Immature natural killer cell (primary cell): ENCODE results near the gene SPDL1. TPM values are rescaled to one million over a fixed set of nuclear protein-coding genes. Genes with fewer than 3 reads are reported as not detected.

Experiments used
- DNase-seq, 3 donors: peaks; one replicate each; pipeline ENCODE4 v3.0.0; 2022; ENCODE audit warnings: mixed read lengths in 1 of 3
- H3K27ac Mint-ChIP-seq, 6 donors: one replicate each; pipeline ENCODE4 v1.8.0; 2020; ENCODE audit warnings: mixed read lengths in 6 of 6, mild to moderate bottlenecking in 5 of 6, inconsistent platforms in 4 of 6, moderate library complexity in 3 of 6
- H3K27me3 Mint-ChIP-seq, 3 donors: one replicate each; pipeline ENCODE4 v1.8.0; 2020 to 2021; ENCODE audit warnings: low read depth in 3 of 3, mild to moderate bottlenecking in 3 of 3, mixed read lengths in 3 of 3, moderate library complexity in 3 of 3, inconsistent platforms in 1 of 3
- H3K36me3 Mint-ChIP-seq, 3 donors: one replicate each; pipeline ENCODE4 v1.8.0; 2020; ENCODE audit warnings: mixed read lengths in 3 of 3, inconsistent platforms in 2 of 3, mild to moderate bottlenecking in 2 of 3
- H3K4me1 Mint-ChIP-seq, 2 donors: one replicate each; pipeline ENCODE4 v1.8.0; 2020; ENCODE audit warnings: inconsistent platforms in 2 of 2, mild to moderate bottlenecking in 2 of 2, mixed read lengths in 2 of 2, moderate library complexity in 1 of 2
- H3K4me3 Mint-ChIP-seq, 5 donors: one replicate each; pipeline ENCODE4 v1.8.0; 2020; ENCODE audit warnings: mild to moderate bottlenecking in 5 of 5, mixed read lengths in 5 of 5, inconsistent platforms in 3 of 5, moderate library complexity in 3 of 5
- H3K9me3 Mint-ChIP-seq, 6 donors: one replicate each; pipeline ENCODE4 v1.8.0; 2020; ENCODE audit warnings: mild to moderate bottlenecking in 6 of 6, mixed read lengths in 6 of 6, inconsistent platforms in 4 of 6, moderate library complexity in 3 of 6
- polyA plus RNA-seq, 3 donors: library from polyadenylated mRNA; unstranded; fragments of 300-500 nt; fragmentation: Illumina TruSeq; gene quantifications; one replicate each; pipeline ENCODE4 v1.2.3, GENCODE V29; 2021

Gene SPDL1
- polyA plus RNA-seq, 3 donors from 2014 or later, result 5.6 to 15.1 TPM; not detected in 1

DNA sequence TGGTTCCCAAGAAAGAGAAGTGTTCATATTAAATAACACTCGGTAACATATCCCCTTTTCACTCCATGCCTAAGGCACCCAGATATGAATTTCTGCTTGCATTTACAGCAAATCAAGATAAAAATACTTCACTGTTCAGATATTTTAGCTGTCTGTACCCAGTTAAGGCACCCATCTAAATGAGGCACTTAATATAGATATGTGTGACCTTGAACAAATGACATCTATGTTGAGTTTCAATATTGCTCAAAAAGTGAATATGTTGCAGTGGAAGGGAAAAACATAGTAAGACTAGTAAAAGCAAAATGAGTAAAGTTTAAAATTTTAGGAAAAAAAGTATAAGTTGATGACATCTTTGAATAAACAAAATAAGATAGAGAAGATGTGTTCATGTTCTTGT lies 32.4 kb upstream of the SPDL1 start:
- Mint-ChIP-seq H3K36me3 (no peaks in the 10 kb centered on the region), H3K27ac (no peak overlapping the region)

DNA sequence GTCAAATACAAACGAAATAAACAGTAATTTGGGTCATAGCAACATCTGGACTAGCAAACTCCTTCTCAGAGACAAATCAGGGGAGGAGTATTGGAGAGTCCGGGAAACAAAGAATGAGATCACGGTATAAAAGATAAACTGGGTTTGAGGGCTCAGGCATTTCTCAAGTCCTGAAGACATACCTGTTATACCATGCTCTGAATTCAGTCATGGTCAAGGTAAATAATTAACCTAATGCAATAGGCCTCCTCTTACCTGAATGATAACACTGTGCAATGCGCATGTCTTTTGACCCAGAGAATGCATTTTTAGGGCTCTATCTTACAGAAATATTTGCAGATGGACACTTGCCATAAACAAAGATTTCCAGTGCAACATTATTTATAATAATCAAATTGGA lies 31.9 kb upstream of the SPDL1 start:
- no peak overlapping the region for H3K4me3 Mint-ChIP-seq
- H3K27me3 Mint-ChIP-seq, result peaks cover 3 to 25% (median 20%) of the 10 kb centered on the region in 3 donors
- no peak for DNase-seq
- no peaks in the 10 kb centered on the region for H3K4me1 Mint-ChIP-seq
- peaks cover 0 to 5% (median 0%) of the 10 kb centered on the region in 6 donors for H3K9me3 Mint-ChIP-seq
- H3K36me3 Mint-ChIP-seq, result no peaks in the 10 kb centered on the region
- no peak overlapping the region for H3K27ac Mint-ChIP-seq

More for the DNA sequence above, 32.4 kb upstream of the SPDL1 start:
- Mint-ChIP-seq H3K9me3 (peaks cover 0 to 5% (median 0%) of the 10 kb centered on the region in 6 donors), H3K27me3 (peaks cover 3 to 29% (median 18%) of the 10 kb centered on the region in 3 donors), H3K4me3 (no peak overlapping the region), H3K4me1 (no peaks in the 10 kb centered on the region)
- no peak for DNase-seq

DNA sequence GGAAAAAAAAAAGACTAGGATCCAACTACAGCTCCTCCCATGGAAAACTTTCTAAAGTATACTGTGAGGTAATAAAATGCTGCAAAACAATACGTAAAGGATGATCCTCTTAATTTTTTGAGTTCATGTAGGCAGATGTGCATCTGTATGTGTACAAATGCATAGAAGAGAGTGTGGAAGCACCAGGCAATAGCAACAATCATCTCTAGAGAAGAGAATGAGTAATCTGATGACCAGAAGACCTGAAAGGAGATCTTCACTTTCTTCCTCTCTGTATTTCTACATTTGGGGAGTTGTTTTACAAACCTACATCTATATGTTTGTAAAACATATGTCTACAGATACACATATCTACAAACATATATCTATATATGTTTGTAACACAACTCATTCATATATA lies 29.3 kb upstream of the SPDL1 start:
- Mint-ChIP-seq H3K9me3 (peaks cover 0 to 8% (median 2%) of the 10 kb centered on the region in 6 donors), H3K27ac (no peak overlapping the region), H3K36me3 (no peaks in the 10 kb centered on the region), H3K27me3 (peaks cover 6 to 27% (median 25%) of the 10 kb centered on the region in 3 donors), H3K4me1 (no peaks in the 10 kb centered on the region), H3K4me3 (no peak overlapping the region)
- no peak for DNase-seq

DNA sequence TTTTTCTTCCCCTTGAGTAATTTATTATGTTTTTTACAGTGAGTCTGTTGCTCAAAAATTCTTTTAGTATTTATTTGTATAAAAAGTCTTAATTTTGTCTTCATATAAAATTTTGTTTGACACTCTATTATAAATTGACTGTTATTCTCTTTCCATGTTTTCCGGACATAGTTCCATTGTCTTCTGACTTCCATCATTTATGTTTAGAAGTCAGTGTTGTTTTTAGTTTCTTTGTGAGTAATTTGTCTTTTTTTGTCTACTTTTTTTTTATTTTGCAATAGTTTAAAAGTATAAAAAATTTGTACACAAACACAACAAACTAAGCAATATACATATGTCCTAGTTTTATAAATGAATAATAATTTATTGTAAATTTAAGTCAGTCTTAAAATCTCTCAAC lies 25.7 kb upstream of the SPDL1 start:
- DNase-seq, result no peak
- Mint-ChIP-seq H3K36me3 (no peaks in the 10 kb centered on the region), H3K4me1 (no peaks in the 10 kb centered on the region), H3K9me3 (peaks cover 0 to 7% (median 2%) of the 10 kb centered on the region in 6 donors), H3K27me3 (peaks cover 6 to 16% (median 14%) of the 10 kb centered on the region in 3 donors), H3K27ac (no peak overlapping the region), H3K4me3 (no peak overlapping the region)

DNA sequence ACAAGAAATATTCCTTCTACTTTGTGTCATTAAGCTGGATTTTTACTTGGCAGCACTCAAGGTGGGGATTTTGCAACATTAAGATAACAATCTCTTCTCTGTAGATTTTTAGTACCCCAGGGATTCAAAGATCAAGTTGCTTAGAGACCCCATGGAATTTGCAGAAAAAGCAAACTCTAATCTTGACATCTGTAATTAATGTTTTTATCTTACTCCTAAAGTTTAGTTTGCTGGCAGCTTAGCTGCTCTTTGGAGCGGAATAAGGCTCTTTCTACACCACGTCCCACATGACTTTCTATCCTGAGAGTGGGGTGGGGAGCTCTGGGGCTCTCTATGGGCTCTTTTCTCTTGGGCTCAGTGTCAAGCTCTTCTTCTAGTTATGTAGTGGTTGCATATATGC lies 21.7 kb upstream of the SPDL1 start:
- H3K36me3 Mint-ChIP-seq, result no peaks in the 10 kb centered on the region
- DNase-seq, result no peak
- peaks cover 0 to 5% (median 2%) of the 10 kb centered on the region in 6 donors for H3K9me3 Mint-ChIP-seq
- peaks cover 10 to 12% (median 11%) of the 10 kb centered on the region in 3 donors for H3K27me3 Mint-ChIP-seq
- H3K4me1 Mint-ChIP-seq, result no peaks in the 10 kb centered on the region
- no peak overlapping the region for H3K27ac Mint-ChIP-seq
- H3K4me3 Mint-ChIP-seq, result no peak overlapping the region

DNA sequence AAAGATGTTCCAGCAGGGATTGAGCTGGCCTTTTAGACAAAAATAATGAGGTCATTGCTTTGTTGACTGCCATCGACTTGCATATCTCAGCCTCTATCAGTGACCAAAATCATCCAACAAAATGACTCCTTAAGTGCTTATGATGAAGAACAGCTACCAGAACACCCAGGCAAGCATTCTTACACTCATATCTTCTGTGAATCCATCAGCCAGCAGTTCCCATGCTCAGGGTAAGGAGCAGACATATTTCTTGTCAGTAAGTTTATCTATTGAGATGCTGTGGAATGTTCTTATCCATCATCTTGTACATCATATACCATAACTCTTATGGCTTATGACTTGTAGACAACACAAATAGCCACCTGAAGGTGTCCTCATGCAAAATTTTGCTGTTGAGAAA lies 20.2 kb upstream of the SPDL1 start:
- Mint-ChIP-seq H3K27me3 (peaks cover 6 to 13% (median 10%) of the 10 kb centered on the region in 3 donors), H3K4me1 (no peaks in the 10 kb centered on the region)

DNA sequence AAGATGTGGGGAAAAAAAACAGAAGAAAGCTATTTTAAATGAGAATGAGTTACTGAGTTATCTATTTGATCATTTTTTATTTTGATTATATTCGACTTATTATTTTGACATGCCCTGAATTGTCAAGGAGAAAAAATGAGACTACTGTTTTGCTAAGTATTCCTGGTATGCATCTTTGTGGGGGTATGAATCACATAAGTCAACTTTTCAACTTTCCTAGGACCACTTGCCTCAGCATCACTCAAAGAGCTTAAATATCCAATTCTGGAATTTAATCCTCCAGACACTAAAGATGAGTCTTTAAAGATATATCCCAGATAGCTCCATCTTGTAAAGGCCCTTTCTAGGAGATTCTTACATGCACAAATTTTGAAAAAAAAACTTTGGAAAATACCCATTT lies 17.4 kb upstream of the SPDL1 start:
- peaks cover 6 to 14% (median 10%) of the 10 kb centered on the region in 3 donors for H3K27me3 Mint-ChIP-seq
- no peaks in the 10 kb centered on the region for H3K36me3 Mint-ChIP-seq
- DNase-seq, result no peak
- H3K27ac Mint-ChIP-seq, result no peak overlapping the region
- no peak overlapping the region for H3K4me3 Mint-ChIP-seq
- no peaks in the 10 kb centered on the region for H3K4me1 Mint-ChIP-seq
- H3K9me3 Mint-ChIP-seq, result peaks cover 0 to 1% (median 0%) of the 10 kb centered on the region in 6 donors

More for the DNA sequence above, 20.2 kb upstream of the SPDL1 start:
- Mint-ChIP-seq H3K9me3 (peaks cover 0 to 3% (median under 1%) of the 10 kb centered on the region in 6 donors), H3K4me3 (no peak overlapping the region), H3K27ac (no peak overlapping the region), H3K36me3 (no peaks in the 10 kb centered on the region)
- DNase-seq, result no peak

DNA sequence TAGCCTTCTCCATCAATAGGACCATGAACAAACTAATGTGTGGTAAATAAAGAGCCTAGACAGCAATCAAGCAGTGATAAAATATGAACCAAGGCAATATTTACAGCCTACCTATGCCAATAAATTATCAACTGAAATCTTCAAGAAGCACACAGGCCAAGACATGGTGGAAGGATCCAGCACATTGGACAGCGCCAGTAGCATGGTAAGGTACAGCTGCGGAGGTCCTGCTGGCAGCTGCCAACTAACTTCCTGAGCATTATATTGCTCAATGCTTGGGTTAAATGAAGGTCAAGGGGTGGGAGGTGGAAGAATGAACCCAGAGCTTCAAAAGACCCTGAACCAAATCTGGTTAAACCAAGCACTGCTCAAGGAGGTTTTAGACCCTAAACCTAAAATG lies 16.5 kb upstream of the SPDL1 start:
- Mint-ChIP-seq H3K36me3 (no peaks in the 10 kb centered on the region), H3K4me3 (no peak overlapping the region), H3K27me3 (peaks cover 5 to 17% (median 8%) of the 10 kb centered on the region in 3 donors), H3K27ac (no peak overlapping the region), H3K9me3 (peaks cover 0 to 1% (median 0%) of the 10 kb centered on the region in 6 donors), H3K4me1 (no peaks in the 10 kb centered on the region)
- DNase-seq, result no peak

DNA sequence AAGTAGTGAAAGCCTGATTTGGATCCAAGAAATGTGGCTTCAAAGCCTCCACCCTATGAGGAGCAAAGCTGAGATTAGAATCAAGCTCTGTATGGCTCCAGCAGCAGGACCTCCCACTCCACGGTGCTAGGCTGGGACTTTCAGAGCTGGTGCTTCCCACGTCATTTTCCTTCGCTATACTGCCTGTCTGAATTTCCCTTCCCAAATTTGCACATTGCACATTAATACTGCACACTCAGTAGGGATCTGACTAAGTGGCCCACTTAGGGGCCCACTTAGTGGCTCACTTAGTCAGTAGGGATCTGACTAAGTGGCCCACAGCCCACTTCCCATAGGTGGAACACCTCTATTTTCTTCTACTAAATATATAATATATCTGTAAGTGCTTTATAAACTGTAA lies 14.1 kb upstream of the SPDL1 start:
- peaks cover 8 to 15% (median 11%) of the 10 kb centered on the region in 3 donors for H3K27me3 Mint-ChIP-seq
- H3K9me3 Mint-ChIP-seq, result peaks cover 0 to 1% (median 0%) of the 10 kb centered on the region in 6 donors
- no peaks in the 10 kb centered on the region for H3K36me3 Mint-ChIP-seq
- H3K4me3 Mint-ChIP-seq, result no peak overlapping the region
- H3K27ac Mint-ChIP-seq, result no peak overlapping the region
- DNase-seq, result no peak
- no peaks in the 10 kb centered on the region for H3K4me1 Mint-ChIP-seq

DNA sequence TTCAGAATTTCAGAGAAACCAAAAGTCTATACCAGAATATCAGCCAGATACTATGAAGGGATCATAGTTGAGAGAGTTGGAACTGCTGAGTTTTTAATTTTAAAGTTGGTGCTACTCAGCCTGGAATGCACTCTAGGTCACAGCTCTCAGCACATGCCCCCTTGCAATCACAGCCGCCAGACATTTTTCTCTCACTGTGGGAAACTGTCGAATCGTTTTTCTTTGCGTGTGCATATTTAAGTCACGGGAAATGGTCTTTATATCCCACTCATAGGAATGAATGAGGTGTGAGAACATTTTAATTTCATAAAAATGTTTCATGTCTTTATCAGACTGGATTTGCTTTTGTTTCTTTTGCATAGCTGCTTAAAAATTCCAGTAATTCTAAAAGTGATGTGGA lies 12.2 kb upstream of the SPDL1 start:
- peaks cover 8 to 13% (median 12%) of the 10 kb centered on the region in 3 donors for H3K27me3 Mint-ChIP-seq

DNA sequence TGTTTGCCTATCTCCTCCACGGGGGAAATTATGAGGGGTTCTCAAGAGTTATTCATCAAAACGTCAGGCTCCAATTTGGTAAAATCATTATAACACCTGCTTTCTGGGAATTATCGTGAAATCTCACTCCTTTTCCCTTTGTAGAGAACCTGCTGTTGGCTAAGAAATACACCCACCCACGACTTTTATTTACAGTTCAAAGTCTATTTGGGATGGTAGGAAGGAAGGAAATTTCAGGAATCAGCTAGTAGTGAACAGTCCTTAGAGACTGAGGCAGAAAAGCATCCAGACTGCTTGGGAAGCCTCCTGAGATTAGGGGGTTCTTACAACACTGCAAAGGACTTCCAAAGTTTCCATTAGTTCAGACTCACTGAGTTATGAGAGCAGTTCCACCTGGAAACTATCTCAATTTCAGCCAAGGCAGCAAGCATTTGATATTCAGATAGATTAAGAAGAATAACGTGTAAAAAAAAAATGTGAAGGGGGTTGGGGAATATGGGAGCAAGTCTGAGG lies 9.4 kb upstream of the SPDL1 start:
- Mint-ChIP-seq H3K9me3 (no peaks in the 10 kb centered on the region), H3K4me1 (no peaks in the 10 kb centered on the region), H3K27me3 (peaks cover 5 to 15% (median 13%) of the 10 kb centered on the region in 3 donors), H3K36me3 (no peaks in the 10 kb centered on the region), H3K27ac (no peak overlapping the region), H3K4me3 (no peak overlapping the region)
- DNase-seq, result no peak

More for the DNA sequence above, 12.2 kb upstream of the SPDL1 start:
- no peak overlapping the region for H3K4me3 Mint-ChIP-seq
- no peak for DNase-seq
- H3K27ac Mint-ChIP-seq, result no peak overlapping the region
- H3K36me3 Mint-ChIP-seq, result no peaks in the 10 kb centered on the region
- H3K4me1 Mint-ChIP-seq, result no peaks in the 10 kb centered on the region
- H3K9me3 Mint-ChIP-seq, result peaks cover 0 to 1% (median 0%) of the 10 kb centered on the region in 6 donors

DNA sequence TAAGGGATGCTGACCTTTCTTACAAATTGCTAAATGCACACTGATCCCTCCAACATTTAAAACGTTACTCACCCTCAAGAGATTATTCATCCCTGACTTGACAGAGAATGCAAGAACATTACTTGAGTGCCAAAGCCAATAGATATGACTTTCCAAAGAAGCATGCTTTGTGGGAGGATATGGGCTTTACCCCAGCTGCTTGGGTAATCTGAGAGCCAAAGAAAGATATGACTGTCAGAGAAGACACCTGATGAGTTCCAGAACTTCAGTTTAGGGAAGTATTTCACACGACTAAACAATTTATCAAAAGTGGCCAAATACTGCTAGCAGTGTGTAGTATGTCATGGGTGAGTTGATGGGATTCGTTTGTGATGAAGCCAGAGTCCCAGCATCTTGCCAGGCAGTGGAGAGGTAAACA lies 7.4 kb upstream of the SPDL1 start:
- H3K36me3 Mint-ChIP-seq, result no peaks in the 10 kb centered on the region
- H3K9me3 Mint-ChIP-seq, result no peaks in the 10 kb centered on the region
- H3K27ac Mint-ChIP-seq, result no peak overlapping the region
- peaks cover 4 to 15% (median 12%) of the 10 kb centered on the region in 3 donors for H3K27me3 Mint-ChIP-seq
- DNase-seq, result no peak
- no peaks in the 10 kb centered on the region for H3K4me1 Mint-ChIP-seq
- no peak overlapping the region for H3K4me3 Mint-ChIP-seq

DNA sequence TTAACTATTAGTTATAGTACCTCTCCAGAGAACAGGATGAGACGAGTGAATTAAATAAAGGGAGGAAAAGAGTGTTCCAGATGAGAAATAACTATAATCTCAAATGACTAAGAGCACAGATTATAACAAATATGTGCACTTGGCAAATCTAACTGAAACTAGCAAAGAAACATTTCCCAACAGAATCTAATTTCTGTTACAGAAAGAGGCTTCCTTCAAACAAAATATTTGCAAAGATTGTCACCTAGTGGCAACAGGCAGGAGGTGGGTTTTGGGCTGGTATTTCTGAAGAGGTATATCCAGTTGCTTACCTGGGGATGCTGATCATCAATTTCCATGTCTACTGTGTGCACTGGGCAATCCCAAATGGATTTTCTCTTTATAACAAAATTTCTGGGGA lies 5.6 kb upstream of the SPDL1 start:
- DNase-seq, result no peak
- Mint-ChIP-seq H3K27ac (no peak overlapping the region), H3K4me1 (peaks cover 3 to 6% of the 10 kb centered on the region in 2 donors), H3K27me3 (peaks cover 0 to 15% (median 10%) of the 10 kb centered on the region in 3 donors), H3K4me3 (no peak overlapping the region), H3K36me3 (no peaks in the 10 kb centered on the region), H3K9me3 (no peaks in the 10 kb centered on the region)

DNA sequence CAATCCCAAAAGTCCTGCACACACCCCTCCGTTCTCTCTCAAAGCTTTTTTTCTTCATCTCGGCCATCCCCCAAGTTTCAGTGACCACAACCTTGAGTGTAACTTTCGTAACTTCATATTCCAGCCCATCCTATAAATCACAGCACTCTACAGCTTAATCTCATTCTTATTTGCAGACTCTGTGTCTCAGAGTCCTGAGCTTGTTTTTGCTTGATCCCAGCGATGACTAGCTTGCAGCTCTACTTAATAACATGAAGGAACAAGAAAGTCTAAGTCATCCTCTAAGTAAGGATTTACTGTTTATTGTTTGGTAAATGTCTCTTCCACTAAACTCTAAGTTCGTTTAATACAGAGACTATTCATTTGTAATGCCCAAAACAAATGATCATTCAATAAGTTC lies 2.6 kb upstream of the SPDL1 start:
- no peak overlapping the region for H3K27ac Mint-ChIP-seq

More for the DNA sequence above, 2.6 kb upstream of the SPDL1 start:
- DNase-seq, result no peak
- Mint-ChIP-seq H3K27me3 (peaks cover 7 to 18% (median 7%) of the 10 kb centered on the region in 3 donors), H3K9me3 (no peaks in the 10 kb centered on the region), H3K36me3 (no peaks in the 10 kb centered on the region), H3K4me1 (peaks cover 23 to 35% of the 10 kb centered on the region in 2 donors), H3K4me3 (no peak overlapping the region)
